ENCODE data around the gene ILF3. TPM values are rescaled to one million over a fixed set of nuclear protein-coding genes. Genes with fewer than 3 reads are reported as not detected.

The ILF3 gene
- total RNA-seq, 4 donors from 2014 or later, result 114 to 280 (median 132) TPM

DNA sequence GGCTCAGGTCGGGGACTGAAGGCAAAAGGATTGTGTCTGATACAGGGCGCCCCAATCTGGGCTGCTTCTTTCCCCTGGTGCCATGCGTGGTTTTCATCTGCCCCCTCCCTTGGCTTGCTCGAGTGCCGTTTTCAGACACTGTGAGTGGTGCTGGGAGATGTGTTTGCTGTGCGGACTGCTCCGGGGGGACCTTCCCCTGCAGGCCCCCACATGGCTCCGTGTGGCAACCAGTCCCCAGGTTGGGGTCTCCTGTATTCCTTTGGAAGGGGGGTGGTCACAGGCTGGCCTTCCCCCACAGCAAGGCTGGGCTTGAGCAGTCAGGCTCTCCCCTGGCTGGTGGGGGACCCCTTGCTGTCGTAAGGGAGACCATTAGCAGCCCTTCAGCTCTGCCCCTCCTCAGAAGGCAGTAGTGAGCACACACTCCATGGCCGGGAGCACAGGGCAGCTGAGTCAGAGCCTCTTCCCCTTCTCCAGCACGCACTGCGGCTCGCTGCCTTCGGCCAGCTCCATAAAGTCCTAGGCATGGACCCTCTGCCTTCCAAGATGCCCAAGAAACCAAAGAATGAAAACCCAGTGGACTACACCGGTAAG, 26.5 kb downstream of the ILF3 start:
- TF ChIP-seq EP300 (IDR thresholded peaks at IDR 0.05), result no peak
- TF ChIP-seq POLR2AphosphoS5 (IDR thresholded peaks at IDR 0.05), result no peak
- TF ChIP-seq, protein P1, sequence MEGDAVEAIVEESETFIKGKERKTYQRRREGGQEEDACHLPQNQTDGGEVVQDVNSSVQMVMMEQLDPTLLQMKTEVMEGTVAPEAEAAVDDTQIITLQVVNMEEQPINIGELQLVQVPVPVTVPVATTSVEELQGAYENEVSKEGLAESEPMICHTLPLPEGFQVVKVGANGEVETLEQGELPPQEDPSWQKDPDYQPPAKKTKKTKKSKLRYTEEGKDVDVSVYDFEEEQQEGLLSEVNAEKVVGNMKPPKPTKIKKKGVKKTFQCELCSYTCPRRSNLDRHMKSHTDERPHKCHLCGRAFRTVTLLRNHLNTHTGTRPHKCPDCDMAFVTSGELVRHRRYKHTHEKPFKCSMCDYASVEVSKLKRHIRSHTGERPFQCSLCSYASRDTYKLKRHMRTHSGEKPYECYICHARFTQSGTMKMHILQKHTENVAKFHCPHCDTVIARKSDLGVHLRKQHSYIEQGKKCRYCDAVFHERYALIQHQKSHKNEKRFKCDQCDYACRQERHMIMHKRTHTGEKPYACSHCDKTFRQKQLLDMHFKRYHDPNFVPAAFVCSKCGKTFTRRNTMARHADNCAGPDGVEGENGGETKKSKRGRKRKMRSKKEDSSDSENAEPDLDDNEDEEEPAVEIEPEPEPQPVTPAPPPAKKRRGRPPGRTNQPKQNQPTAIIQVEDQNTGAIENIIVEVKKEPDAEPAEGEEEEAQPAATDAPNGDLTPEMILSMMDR (IDR thresholded peaks at IDR 0.05), result no peak
- no peak for TF ChIP-seq POLR2A (IDR thresholded peaks at IDR 0.05)
- no peaks in the 10 kb centered on the region for H3K27me3 ChIP-seq
- H3K27ac ChIP-seq, result no peak overlapping the region
- 95% methylated on average over 8 of the region's 15 CpGs for WGBS
- no peaks in the 10 kb centered on the region for H3K9me3 ChIP-seq
- peaks cover 12% of the 10 kb centered on the region for H3K4me1 ChIP-seq
- no peak overlapping the region for H3K4me3 ChIP-seq
- no peak for DNase-seq (ENCODE audit: low spot score in 2 of 2)
- H3K36me3 ChIP-seq, result peaks cover 94% of the 10 kb centered on the region

DNA sequence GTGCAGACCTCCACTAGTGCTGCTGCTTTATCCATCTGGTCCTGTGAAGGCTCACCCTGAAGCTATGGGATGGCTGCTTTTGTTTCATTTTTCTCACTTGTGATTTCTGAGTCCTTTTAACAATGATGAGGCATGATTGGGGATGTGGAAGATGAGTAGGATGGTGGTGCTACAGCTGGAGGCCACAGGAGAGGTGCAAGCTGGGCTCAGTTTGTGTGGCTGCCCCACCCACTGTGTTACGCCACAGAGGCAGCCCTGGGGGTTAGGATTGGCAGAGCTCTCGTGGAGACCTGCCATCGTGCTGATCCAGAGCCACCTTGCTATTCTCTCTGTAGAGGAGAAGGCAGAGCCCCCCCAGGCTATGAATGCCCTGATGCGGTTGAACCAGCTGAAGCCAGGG, 27.5 kb downstream of the ILF3 start:
- Histone ChIP-seq H3K4me3 (no peak overlapping the region), H3K27me3 (no peaks in the 10 kb centered on the region), H3K36me3 (peaks cover 98% of the 10 kb centered on the region), H3K4me1 (peaks cover 22% of the 10 kb centered on the region), H3K9me3 (no peaks in the 10 kb centered on the region), H3K27ac (no peak overlapping the region)
- TF ChIP-seq POLR2AphosphoS5 (IDR thresholded peaks at IDR 0.05) (no peak), POLR2A (IDR thresholded peaks at IDR 0.05) (no peak), EP300 (IDR thresholded peaks at IDR 0.05) (no peak)
- TF ChIP-seq, protein P1 (IDR thresholded peaks at IDR 0.05), result no peak
- 47% methylated on average over 2 of the region's 4 CpGs for WGBS
- no peak for DNase-seq (ENCODE audit: low spot score in 2 of 2)

GRCh38 chr19:10682397-10683063, 28.4 kb downstream of the ILF3 start:
- Histone ChIP-seq H3K27ac (no peak overlapping the region), H3K9me3 (no peaks in the 10 kb centered on the region), H3K36me3 (peaks cover 98% of the 10 kb centered on the region), H3K4me3 (no peak overlapping the region), H3K4me1 (peaks cover 24% of the 10 kb centered on the region), H3K27me3 (no peaks in the 10 kb centered on the region)
- TF ChIP-seq POLR2A (IDR thresholded peaks at IDR 0.05) (no peak), POLR2AphosphoS5 (IDR thresholded peaks at IDR 0.05) (no peak), EP300 (IDR thresholded peaks at IDR 0.05) (no peak)
- TF ChIP-seq, protein P1 (IDR thresholded peaks at IDR 0.05), result no peak
- 81% methylated on average over 7 of the region's 15 CpGs for WGBS
- DNase-seq (ENCODE audit: low spot score in 2 of 2), result no peak

- no peak for DNase-seq (ENCODE audit: low spot score in 2 of 2)
- H3K36me3 ChIP-seq, result peaks cover 98% of the 10 kb centered on the region
- no peaks in the 10 kb centered on the region for H3K27me3 ChIP-seq
- 92% methylated on average over 13 of the region's 15 CpGs for WGBS
- no peaks in the 10 kb centered on the region for H3K9me3 ChIP-seq
- H3K27ac ChIP-seq, result no peak overlapping the region
- peaks cover 24% of the 10 kb centered on the region for H3K4me1 ChIP-seq
- H3K4me3 ChIP-seq, result no peak overlapping the region
- TF ChIP-seq, protein P1 (IDR thresholded peaks at IDR 0.05), result no peak
- no peak for TF ChIP-seq POLR2A (IDR thresholded peaks at IDR 0.05)
- no peak for TF ChIP-seq EP300 (IDR thresholded peaks at IDR 0.05)
- no peak for TF ChIP-seq POLR2AphosphoS5 (IDR thresholded peaks at IDR 0.05)
These were observed 28.9 kb downstream of the ILF3 start for GRCh38 chr19:10683064-10683426.

DNA sequence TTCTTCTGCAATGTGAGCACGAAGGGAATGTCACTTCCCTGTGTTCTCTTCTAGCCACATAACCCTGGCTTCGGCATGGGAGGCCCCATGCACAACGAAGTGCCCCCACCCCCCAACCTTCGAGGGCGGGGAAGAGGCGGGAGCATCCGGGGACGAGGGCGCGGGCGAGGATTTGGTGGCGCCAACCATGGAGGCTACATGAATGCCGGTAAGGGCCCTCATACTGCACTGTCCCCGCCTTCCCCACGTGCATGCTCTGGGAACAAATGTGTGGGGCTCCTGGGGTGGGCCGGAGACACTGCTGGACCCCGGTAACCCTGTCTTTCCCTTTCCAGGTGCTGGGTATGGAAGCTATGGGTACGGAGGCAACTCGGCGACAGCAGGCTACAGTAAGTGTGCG, 29.4 kb downstream of the ILF3 start:
- Histone ChIP-seq H3K36me3 (peaks cover 98% of the 10 kb centered on the region), H3K27me3 (no peaks in the 10 kb centered on the region), H3K4me3 (no peak overlapping the region), H3K9me3 (no peaks in the 10 kb centered on the region), H3K4me1 (peaks cover 24% of the 10 kb centered on the region), H3K27ac (no peak overlapping the region)
- TF ChIP-seq, protein P1 (IDR thresholded peaks at IDR 0.05), result no peak
- no peak for TF ChIP-seq POLR2AphosphoS5 (IDR thresholded peaks at IDR 0.05)
- TF ChIP-seq POLR2A (IDR thresholded peaks at IDR 0.05), result no peak
- no peak for TF ChIP-seq EP300 (IDR thresholded peaks at IDR 0.05)
- WGBS, result 85% methylated on average over 19 of the region's 21 CpGs
- no peak for DNase-seq (ENCODE audit: low spot score in 2 of 2)

Data from suprapubic skin (tissue), 4 donors.